ENCODE data around the gene CLEC2L.

CLEC2L gene

GRCh38 chr7:139523199-139523941 is at the start of gene CLEC2L:
TSS of gene CLEC2L (plus strand) at chr7:139523685. CDS start at chr7:139523928, 243 bp downstream.
- DNase-seq = peak; percentile 57

DNA sequence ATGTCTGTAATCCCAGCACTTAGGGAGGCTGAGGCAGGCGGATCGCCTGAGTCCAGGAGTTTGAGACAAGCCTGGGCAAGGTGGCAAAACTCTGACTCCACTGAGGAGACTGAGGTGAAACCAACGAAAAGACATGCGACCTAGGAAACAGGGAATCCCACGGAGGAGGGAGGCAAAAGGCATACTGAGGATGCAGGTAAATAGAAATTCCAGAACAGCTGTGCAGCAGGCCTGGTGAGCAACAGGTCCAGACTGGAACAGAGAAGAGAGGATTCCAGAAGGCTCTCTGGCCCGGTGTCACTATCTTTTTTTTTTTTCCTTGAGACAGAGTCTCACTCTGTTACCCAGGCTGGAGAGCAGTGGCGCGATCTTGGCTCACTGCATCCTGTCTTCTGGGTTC is 47.3 kb upstream of the CLEC2L start:
- DNase-seq = no peak

GRCh38 chr7:139476891-139477290 is 46.6 kb upstream of the CLEC2L start:
- no peak for DNase-seq

DNA sequence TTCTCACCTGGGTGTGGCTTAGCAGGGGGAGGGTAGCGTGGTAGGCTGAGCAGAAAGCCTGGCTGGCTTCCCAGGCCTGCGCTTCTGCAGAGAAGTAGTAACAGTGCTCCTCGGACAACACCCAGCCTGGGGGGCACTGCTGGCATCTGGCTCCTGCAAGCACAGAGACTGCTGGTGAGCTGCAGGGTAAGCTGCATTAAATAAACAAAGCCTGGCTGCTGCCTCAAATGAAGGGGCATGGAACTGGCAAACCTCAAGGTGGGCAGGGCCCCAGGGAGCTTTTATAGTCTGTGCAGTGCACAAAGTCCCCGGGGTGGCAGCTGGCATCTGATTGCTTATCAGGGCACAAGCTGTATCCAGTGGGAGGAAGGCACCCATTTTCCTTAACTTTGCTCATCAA is 43.9 kb upstream of the CLEC2L start:
- DNase-seq = no peak

GRCh38 chr7:139481364-139481763 is 42.1 kb upstream of the CLEC2L start:
- no peak for DNase-seq

DNA sequence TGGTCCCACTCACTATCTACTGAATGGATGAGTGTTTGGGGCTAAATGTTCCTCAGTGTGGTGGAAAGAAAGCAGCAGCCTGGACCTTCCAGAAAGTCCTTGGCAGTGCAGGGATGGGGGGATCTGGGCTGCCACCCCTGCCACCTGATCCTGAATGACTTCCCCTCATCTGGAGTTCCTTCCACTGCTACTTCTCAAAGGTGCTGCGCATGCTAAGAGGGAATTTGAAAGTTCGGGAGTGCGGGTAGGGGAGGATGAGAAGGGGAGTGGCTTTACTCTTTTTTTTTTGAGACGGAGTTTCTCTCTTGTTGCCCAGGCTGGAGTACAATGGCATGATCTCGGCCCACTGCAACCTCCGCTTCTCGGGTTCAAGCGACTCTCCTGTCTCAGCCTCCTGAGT is 41.4 kb upstream of the CLEC2L start:
- no peak for DNase-seq

- DNase-seq = peak; percentile 50
Observed at GRCh38 chr7:139482662-139483466, 40.6 kb upstream of the CLEC2L start.

DNA sequence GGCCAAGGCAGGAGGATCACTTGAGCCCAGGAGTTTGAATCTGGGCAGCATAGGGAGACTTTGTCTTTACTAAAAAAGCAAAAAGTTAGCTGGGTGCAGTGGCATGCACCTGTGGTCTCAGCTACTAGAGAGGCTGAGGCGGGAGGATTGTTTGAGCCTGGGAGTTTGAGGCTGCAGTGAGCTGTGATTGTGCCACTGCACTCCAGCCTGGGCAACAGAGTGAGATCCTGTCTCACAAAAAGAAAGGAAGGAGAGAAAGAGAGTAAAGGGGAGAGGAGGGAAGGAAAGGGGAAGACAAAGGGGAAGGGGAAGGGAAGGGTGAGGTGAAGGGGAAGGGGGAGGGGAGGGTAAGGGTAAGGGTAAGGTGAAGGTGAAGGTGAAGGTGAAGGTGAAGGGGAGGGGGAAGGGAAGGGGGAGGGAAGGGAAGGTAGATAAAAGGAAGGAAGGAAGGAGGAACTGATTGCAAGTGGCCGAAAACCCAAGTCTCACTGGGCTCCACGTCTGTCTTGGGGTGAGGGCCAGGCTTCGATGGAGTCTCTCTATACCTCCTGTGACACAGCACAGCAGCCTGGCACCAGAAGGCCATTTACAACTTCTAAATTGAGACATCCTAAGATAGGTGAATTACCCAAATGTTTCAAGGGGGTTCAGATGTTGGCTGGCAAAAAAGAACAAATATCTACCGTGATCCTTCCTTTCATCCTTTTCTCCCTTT is 36.0 kb upstream of the CLEC2L start:
- no peak for DNase-seq

- no peak for DNase-seq
Observed at GRCh38 chr7:139488810-139489209, 34.7 kb upstream of the CLEC2L start.

DNA sequence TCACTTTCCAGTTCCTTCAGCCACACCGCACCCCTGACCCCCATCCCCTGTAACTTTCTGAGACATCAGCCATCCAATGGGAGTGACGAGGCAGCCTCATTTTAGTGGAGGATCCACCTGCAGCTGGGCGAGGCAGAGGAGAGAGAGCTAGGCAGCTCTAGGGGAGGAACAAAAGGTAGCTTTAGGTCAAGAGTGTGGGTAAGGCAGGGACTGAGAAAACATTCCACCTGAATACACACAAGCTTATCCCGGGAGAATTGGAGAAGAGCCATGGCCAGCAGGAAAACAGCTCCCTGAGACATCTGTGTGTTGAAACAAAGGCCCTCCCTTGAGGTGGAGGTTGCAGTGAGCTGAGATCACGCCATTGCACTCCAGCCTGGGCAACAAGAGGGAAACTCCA is 33.4 kb upstream of the CLEC2L start:
- DNase-seq = no peak

DNA sequence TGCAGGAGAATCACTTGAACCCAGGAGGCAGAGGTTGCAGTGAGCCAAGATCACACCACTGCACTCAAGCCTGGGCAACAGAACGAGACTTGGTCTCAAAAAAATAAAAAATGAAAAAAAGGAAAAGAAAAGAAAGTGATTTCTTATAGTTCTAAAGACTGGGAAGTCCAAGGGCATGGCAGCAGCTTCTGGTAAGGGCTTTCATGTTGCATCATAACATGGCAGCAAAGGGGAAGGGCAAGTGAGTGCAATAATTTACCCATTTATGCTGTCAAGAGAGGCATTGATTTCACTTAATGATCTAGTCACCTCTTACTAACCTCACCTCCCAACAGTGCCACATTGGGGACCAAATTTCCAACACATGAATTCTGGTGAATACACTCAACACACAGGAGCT is 31.2 kb upstream of the CLEC2L start:
- no peak for DNase-seq

DNA sequence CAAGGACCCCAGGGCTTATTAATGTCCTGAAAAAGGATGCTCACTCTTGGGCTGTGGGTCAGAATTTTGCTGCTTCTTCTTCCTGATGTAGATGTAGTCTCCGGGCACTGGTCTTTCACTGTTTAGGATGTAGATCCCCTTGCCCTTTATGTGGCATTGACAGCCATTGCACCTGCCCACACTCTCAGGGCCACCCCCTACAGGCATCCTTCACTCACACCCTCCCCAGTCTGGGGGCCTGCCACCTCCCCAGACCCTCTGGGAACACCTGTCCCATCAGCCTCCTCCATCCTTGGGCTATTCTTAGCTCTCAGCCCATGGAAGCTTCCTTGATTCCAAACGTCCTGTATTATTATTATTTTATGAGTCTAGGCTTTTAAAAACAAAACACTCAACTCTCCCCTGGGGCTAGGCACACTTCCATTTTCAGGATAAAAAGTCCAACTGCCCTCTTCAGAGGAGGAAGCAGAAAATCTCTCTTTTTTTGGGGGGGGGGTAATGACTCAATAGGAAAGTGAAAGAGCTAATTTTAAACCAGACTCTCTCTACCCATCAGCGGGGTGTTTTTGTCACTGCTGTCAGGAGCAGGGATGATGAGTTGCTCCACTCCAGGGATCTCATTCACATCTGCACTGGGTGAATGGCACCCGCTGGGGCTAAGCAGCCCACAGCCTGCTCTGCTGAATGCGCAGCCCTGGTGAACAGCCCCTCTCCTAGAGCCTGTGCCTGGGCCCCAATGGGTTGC is 28.5 kb upstream of the CLEC2L start:
- DNase-seq = no peak

DNA sequence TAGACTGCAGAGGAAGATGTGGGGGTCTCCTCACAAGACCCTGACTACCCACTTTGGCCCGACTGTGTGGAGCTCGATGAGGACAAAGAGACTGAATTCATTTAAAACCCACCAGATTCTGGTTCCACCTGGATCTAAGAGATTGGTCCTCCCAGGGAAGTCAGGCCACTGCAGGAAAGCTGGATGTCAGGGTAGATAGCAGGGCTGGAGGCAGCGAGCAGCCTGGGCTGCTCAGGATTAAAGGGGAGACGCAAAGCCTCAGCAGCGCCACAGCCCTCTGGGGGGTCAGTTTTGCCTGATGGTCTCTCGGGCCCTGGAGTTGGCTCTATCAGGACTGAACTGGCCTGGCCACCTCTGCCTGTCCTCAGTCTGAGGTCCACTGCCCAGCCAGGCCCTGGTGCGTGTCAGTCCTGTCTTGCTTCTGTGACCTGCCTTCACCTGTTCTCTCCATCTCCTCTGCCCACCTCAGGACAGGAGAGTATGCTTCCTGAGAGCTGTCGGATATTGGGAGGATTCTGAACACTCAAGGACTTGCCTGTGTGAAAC is 27.8 kb upstream of the CLEC2L start:
- no peak for DNase-seq

- DNase-seq = no peak
Observed at GRCh38 chr7:139496528-139496927, 27.0 kb upstream of the CLEC2L start.

GRCh38 chr7:139500770-139501138 is 22.7 kb upstream of the CLEC2L start:
- DNase-seq = no peak

- no peak for DNase-seq
Observed at GRCh38 chr7:139502226-139502625, 21.3 kb upstream of the CLEC2L start.

GRCh38 chr7:139505563-139505962 is 17.9 kb upstream of the CLEC2L start:
- DNase-seq = no peak

- DNase-seq = no peak
Observed at GRCh38 chr7:139509535-139509934, 13.9 kb upstream of the CLEC2L start.

- DNase-seq = no peak
Observed at GRCh38 chr7:139511315-139511714, 12.2 kb upstream of the CLEC2L start.

DNA sequence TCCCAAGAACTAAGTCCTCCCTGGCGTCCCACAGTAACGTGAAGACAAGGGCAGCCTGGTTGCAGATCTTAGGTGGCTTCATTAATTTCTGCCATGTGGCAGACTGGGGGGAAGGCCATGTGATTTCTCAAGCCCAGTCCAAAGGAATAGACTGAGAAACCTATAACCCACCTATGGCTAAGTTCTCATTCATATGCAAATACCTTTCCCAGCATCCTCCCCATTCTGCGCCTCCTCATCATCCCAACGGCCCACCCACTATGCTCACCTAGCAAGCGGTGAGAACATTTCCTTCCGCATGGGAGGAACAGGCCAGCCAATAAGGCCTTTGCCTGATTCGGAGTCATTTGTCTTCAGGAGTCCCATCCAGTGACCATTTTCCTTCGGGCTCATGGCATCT is 8.2 kb upstream of the CLEC2L start:
- no peak for DNase-seq

- no peak for DNase-seq
Observed at GRCh38 chr7:139521439-139521838, 2.0 kb upstream of the CLEC2L start.

- DNase-seq = no peak
Observed at GRCh38 chr7:139522830-139523198, 671 bp upstream of the CLEC2L start.
